GM19193 (cell line): ENCODE results near the gene PAMR1.

Source experiments
- POLR2A ChIP-seq: IDR thresholded peaks from 4 replicates; pipeline ENCODE4 v1.6.1; 2011; ENCODE audit not compliant: insufficient read depth, insufficient read length; ENCODE audit errors: extremely low read depth

The PAMR1 gene

DNA sequence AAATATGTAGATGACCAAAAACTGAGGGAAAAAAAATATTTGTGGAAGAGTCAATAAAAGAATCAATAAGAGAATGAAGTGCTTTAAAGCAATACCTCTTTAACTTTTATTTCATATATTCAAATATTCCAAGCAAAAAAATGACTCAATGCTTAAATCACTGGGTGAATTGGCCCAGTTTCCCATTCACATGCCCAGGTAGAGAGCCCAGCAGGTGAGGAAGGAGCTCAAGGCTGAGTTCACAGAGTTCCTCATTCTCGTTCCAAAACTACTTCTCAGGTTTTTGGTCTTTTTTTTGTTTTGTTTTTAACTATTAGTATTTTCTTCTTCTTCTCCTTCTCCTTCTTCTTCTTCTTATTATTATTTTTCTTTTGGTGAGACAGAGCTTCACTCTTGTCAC lies 136.3 kb downstream of the PAMR1 start:
- TF ChIP-seq POLR2A: no peak

DNA sequence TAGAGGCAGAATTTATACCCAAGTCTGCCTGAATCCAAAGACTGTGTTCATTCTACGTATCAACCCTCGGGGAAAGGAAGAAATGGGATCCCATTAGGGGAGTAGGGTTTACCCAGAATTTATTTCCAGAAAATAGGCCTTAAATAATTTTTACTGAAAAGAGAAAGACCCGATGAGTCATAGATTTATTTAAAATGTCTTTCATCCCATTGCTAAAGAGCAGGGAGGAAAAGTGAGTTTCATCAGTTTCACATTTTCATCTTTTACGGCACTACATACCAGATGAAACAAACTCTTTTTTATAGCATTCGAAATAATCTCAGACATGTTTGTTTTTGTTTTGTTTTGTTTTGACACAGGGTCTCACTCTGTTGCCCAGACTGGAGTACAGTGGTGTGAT lies 137.4 kb downstream of the PAMR1 start:
- TF ChIP-seq POLR2A: no peak

DNA sequence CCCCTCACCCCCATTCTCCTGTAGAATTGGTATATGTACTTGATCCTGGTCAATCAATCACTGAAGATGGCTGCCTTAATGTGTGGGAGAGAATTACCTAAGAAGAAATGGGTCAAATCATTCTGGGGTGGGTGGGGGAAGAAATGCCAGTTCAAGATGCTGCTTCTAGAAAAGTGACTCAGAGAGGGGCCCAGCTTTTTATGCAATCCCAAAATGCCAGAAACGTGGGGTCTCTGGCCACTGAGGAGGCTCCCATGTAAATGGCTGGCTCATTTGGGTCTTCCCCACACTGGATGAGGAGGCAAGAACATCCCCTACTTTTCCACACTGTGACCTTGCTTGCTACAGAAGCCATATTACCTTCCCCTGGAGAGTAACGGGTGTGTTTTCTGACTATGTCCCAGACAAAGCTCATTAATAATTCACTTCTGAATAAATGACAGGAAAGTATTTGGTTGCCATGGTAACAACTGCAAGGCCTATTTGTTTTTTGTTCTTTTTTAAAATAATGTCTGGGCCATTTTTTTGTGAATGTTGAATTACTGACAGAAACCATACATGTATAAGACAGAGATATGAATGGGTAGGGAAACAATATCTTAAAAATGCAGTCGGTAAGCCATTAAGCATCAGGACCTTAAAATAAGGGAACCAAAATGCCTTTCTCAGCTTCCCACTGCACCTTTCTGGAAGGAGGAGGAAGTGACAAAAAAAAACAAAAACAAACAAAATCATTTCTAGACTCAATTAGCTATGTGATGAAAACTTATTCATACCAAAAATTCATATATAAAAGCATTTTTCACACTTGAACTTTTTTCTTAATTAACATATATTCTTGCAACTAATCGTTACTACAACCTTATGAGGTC lies 138.1 kb downstream of the PAMR1 start:
- TF ChIP-seq POLR2A: no peak

DNA sequence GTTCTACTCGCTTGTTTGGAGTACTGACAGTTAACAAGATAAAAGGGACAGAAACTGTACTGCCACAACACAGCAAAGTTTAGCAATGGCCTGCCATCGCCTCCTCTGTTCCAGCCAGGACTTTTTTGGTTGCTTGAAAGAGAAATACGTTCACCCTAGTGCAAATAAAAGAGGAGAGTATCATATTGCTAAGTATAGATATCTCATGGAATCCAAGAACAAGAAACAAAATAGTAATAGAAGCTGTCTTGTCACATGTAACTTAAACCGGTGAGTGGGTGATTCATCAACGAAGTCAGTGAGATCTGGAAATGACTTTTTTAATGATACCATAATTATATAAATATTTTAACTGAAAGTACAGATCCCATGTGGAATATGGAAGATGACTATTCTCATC lies 141.5 kb downstream of the PAMR1 start:
- no peak for TF ChIP-seq POLR2A
